Measurements from ENCODE around the gene SYPL2. TPM values are rescaled to one million over a fixed set of nuclear protein-coding genes. Genes with fewer than 3 reads are reported as not detected.

Gene SYPL2
- total and polyA plus RNA-seq, 2 of the 8 experiments (the other 6 are each of a cell fraction or from before 2014, with no cell fraction given) = 1.5 TPM

DNA sequence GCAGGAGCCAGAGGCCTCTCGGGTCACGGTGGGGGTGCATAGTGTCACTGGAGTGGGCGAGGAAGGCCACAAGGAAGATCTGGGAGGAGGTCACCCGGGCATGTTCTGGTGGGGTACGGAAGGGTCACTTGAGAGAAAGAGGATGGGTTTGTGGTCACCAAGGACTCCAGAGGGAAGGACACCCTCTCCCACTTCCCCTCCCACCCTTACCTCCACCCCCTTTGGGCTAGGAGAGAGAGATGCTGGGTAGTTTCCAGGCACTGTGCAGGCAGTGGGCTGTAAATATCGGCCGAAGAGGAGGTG, 42.5 kb downstream of the SYPL2 start (continued):
- no peak for TF ChIP-seq JUN (IDR thresholded peaks at IDR 0.05; ENCODE audit: low read depth, low read length)
- TF ChIP-seq EGR1 (IDR thresholded peaks at IDR 0.05; ENCODE audit: borderline replicate concordance, low read depth, low read length) = no peak
